KOPT-K1 (cell line): ENCODE data around the gene NFAM1.

Experiments used
- H3K27ac ChIP-seq: fragments of 200-600 bp; sonication (generic); 2 replicates; pipeline ENCODE4 v1.5.1; 2016; ENCODE audit warnings: antibody characterized with exemption, mild to moderate bottlenecking, low read depth, low read length; ENCODE audit not compliant: poor library complexity, severe bottlenecking
- H3K36me3 ChIP-seq: fragments of 200-600 bp; sonication (generic); 2 replicates; pipeline ENCODE4 v1.5.1; 2017; ENCODE audit warnings: antibody characterized with exemption, mild to moderate bottlenecking, low read length, moderate library complexity; ENCODE audit not compliant: insufficient read depth
- H3K9me3 ChIP-seq: fragments of 200-600 bp; sonication (generic); 2 replicates; pipeline ENCODE4 v1.5.1; 2017; ENCODE audit warnings: antibody characterized with exemption, low read length, mild to moderate bottlenecking; ENCODE audit not compliant: insufficient read depth, poor library complexity, severe bottlenecking

NFAM1 gene

DNA sequence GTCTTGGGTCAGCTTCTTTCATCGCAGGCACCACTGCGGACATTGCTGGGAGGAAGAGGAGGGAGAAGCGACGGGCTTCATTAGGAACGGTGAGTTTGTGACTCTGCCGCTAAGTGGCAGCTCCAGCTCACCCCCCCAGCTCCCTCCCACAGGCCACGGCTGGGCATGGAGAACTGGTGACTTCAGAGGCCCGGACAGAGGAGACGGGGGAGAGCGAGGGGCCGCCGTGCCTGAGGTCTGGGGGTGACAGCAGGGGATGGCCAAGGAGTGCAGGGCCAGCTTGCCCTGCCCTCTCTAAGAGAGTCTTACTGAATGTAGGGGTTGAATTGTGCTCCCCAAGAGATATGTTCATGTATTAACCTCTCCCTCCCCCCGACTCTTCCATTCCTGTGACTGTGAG, 13.9 kb upstream of the NFAM1 start:
- H3K36me3 ChIP-seq, result no peaks in the 10 kb centered on the region
- H3K27ac ChIP-seq, result no peak overlapping the region
- no peaks in the 10 kb centered on the region for H3K9me3 ChIP-seq

- H3K36me3 ChIP-seq, result no peaks in the 10 kb centered on the region
- H3K9me3 ChIP-seq, result no peaks in the 10 kb centered on the region
- H3K27ac ChIP-seq, result peak overlapping the region; percentile 95
Observed at GRCh38 chr22:42444077-42444904, 12.1 kb upstream of the NFAM1 start.

DNA sequence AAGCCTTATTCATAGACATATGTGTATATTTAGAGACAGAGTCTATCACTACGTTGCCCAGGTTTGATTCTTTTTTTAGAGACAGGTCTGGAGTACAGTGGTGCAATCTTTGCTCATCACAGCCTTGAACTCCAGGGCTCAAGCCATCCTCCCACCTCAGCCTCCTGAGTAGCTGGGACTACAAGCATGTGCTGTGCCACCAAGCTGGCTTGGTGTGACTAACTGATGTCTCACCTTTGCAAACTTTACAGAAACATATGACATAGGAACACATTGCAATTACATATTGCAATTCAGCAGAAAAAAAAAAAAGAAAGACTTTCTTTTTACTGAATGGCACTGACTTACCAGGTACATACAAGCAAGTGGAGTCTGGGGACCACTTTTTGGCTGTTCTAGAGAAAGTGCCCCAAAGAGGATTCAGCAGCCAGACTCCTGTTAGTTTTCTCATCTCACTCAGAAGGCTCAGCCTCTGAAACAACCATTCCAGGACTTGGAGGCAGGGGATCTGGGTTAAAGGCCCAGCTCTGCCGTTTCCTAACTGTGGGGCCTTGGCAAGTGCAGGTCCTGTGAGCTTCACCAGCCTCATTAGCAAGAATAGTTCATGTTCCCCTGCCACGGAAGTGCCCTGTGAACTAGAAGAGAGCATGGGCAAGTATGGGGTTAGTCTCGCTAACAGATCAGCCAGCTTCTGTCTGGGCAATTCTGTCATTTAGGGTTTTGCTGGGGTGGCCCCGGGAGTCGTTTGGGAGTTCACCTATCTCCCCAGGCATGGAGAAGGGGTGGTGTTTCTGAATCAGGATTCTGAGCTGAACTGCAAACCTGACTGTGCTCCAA, 11.3 kb upstream of the NFAM1 start:
- Histone ChIP-seq H3K9me3 (no peaks in the 10 kb centered on the region), H3K36me3 (no peaks in the 10 kb centered on the region), H3K27ac (peak overlapping the region; percentile 95)

GRCh38 chr22:42442748-42443147, 10.5 kb upstream of the NFAM1 start:
- Histone ChIP-seq H3K36me3 (no peaks in the 10 kb centered on the region), H3K9me3 (no peaks in the 10 kb centered on the region), H3K27ac (no peak overlapping the region)

DNA sequence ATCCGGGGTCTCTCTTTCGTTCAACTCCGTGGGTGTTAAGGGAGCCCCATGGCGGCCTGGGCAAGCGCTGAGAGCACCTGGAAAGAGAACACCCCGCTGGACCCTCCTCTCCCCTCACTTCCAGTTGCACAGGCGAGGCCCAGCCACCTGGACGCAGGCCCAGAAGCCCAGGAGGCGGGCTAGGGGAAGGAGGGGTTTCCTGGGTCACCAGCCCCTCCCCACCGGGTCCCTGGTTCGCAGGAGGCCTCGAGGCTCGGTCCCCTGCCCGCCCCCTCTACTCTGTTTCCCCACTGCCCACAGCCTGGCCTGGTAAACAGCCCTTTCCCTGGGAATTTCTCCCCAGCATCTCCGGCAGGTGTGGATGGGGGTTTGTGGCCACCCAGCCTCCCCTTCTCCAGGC, 8.5 kb upstream of the NFAM1 start:
- Histone ChIP-seq H3K36me3 (no peaks in the 10 kb centered on the region), H3K9me3 (no peaks in the 10 kb centered on the region), H3K27ac (no peak overlapping the region)

DNA sequence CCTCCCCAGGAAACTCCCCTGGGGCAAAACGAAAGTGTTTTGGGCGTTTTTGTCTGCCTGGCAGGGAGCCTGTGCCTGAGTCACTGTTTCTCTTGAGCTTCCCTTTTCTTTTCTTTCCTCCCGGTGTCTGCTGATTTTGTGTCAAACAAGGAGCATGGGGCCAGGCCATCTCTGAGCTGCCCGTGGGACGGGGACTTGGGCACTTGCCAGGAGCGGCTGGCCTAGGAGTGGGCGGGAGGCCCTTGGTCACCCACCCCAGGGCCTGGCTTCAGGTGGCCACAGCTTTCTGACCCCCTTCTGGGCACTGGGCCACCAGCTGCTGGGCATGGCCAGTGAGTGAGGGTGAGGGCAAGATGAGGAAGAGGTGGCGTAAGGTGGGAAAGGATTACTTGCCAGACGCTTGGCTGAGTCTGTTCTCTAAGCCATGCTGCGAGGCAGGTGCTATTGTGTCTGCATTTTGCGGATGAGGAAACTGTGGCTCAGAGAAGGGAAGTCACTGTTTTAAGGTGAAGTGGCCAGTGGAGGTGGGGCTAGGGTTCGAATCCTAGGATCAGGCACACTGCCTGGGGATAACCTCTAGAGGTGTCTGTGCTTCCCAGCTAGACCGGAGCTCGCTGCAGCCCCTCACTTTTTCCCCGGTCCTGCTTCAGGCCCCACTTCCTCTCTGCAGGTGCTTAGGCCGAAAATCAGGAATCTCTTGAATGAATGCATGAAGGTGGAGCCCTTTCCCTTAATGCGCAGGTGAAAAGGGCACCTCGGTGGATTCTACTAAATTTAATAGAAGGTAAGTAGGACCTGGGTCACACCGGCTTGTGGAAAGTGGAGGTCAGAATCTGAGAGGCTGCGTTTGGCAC, 7.8 kb upstream of the NFAM1 start:
- Histone ChIP-seq H3K36me3 (no peaks in the 10 kb centered on the region), H3K9me3 (no peaks in the 10 kb centered on the region), H3K27ac (peak overlapping the region; percentile 29)

- Histone ChIP-seq H3K27ac (no peak overlapping the region), H3K36me3 (no peaks in the 10 kb centered on the region), H3K9me3 (no peaks in the 10 kb centered on the region)
Observed at GRCh38 chr22:42439021-42439567, 6.9 kb upstream of the NFAM1 start.

DNA sequence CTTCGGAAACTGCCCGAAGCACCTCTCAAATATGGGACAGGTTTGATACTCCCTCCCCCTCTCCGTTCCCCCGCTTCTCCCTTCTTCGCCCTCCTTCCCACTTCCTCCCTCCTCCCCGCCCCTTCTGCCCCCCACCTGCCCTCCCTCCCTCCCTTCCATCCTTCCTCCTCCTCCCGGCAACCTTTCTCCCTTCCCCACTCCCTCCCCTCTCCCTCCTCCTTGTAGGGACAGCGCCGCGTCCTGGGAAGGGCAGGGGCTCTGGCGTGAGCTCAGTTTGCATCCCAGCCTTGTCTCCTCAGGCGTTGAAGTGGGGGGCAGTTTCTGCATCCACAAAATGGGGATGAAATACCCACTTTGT, 6.1 kb upstream of the NFAM1 start:
- Histone ChIP-seq H3K9me3 (no peaks in the 10 kb centered on the region), H3K27ac (peak overlapping the region; percentile 36)

DNA sequence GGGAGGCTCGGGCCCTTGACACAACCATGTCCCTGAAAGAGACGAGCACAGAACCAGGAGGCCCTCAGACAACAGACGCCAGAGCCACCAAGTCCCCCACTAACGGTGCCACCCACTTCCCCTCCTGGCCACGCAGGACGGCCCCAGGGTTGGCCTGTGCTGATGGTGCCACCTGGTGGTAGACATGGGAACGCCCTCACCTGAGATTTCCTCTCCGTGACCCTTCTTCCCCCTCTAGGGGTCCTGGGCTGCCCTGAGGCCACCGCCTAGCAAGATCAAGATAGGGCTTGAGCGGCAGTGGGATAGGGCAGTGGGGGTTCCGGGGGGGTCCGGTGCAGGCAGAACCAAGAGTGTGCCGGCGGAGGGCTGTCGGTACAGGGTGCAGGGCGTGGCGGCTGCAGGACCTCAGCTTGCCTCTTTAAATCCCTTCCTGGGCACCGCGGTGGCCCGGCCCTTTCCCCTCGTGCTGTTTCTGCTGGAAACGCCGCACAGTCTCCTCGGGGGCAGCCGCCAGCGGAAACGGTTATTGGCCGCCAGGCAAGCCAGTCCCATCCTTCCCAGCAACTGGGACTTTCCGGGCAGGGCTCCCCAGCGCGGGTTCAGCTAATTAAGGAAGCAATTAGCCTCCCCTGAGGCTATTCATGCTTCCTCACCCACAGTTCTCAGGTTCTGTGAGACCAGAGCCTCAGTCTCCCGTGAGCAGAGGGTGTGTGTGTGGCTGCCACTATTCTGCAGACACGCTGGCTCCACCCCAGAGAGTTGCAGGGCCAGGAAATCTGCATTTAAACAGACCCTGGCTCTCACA, 5.5 kb upstream of the NFAM1 start:
- no peaks in the 10 kb centered on the region for H3K36me3 ChIP-seq
- H3K27ac ChIP-seq, result peak overlapping the region; percentile 36
- no peaks in the 10 kb centered on the region for H3K9me3 ChIP-seq

More for the DNA sequence above, 6.1 kb upstream of the NFAM1 start:
- no peaks in the 10 kb centered on the region for H3K36me3 ChIP-seq

DNA sequence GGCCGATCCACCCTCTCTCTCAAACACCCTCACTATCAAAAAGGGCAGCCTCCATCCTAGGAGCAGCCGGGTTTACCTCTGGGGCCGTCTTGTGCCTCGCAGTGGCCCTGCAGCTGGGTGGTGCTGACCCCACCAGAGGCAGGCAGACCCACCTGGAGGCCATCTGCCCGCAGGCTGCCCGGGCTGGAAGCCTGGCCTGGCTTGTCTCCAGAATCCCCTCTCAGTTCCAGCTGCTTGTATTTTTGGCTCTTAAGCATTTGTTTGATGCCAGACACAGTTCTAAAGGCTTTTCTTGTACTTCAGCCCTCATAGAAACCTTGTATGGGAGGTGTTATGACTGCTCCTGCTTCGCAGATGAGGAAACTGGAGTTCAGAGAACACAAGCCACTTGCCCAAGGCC, 4.2 kb upstream of the NFAM1 start:
- Histone ChIP-seq H3K36me3 (no peaks in the 10 kb centered on the region), H3K27ac (no peak overlapping the region), H3K9me3 (no peaks in the 10 kb centered on the region)

DNA sequence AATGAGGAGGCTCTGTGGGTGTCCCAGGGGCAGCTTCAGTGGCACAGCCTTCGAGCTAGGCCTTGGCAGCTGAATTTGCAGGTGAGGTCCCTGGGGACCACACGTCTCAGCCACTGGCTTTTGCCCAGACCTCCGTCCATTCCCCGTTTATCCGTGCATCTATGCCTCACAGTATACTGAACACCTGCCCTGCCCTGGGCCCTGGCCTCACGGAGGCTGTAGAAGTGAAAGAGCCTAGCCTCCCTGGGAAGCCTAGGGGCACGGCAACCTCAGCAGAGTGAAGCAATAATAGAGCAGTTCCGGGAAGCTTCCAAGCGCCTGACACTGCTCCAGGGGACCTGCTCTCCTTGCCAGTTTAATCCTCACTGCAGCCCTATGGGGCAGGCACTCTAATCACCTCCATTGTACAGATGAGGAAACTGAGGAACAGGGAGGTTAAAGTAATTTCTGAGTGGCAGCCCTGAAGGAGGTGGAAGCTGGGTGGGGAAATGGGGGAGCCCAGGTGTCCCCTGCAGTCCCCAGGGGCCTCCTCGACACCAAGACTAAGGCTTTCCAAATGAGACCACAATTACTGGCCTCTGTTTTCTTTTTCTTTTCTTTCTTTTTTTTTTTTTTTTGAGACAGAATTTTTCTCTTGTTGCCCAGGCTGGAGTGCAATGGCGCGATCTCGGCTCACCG, 2.7 kb upstream of the NFAM1 start:
- no peaks in the 10 kb centered on the region for H3K36me3 ChIP-seq
- no peak overlapping the region for H3K27ac ChIP-seq
- no peaks in the 10 kb centered on the region for H3K9me3 ChIP-seq

DNA sequence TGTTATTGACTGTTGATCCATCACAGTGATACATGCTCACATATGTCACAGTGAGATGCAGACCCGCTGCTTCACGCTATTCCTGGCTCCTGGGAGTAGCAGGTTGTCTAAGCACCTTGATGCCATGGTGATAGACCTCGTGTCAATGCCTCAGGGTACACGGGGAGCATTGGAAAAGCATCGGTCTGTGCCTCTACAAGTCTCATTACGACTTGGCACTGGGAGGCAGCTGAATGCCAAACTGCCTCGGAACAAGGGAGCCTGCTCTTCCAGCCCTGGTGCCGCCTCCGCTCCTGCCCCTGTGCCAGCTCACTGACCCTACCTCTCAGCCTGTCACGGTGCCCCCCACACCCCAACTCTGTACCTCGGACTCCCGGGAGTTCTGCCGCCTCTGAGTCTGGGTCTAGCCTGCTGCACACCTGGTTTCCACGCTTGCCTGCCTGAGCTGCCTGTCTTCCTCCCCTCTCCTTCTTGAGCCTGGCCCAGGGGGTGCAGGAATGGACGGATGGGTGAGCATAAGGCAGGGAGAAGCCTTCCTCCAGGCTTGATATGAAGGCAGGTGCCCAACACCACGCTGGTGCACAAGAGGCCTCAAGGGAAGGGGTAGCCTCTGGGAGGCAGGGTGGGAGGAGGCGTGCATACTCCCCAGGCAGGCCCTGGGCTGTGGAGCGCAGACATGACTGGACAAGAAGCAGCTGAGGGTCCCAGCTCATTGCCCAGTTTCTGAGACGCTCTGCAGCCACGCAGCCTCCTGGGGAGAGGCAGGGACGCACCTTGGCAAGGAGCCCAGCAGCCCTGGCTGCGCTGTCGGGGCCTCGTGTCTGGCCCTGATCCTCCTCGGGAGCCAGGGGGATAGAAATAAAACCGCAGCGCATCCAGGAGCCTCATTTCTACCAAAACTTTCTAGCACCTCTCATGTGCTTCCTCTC, 1.8 kb upstream of the NFAM1 start:
- no peak overlapping the region for H3K27ac ChIP-seq
- no peaks in the 10 kb centered on the region for H3K9me3 ChIP-seq
- H3K36me3 ChIP-seq, result no peaks in the 10 kb centered on the region

GRCh38 chr22:42432818-42433217, 615 bp upstream of the NFAM1 start:
- H3K27ac ChIP-seq, result no peak overlapping the region
- H3K36me3 ChIP-seq, result no peaks in the 10 kb centered on the region

More at GRCh38 chr22:42432818-42433217, 615 bp upstream of the NFAM1 start:
- no peaks in the 10 kb centered on the region for H3K9me3 ChIP-seq
